Measurements from ENCODE around the gene GATB. TPM values are rescaled to one million over a fixed set of nuclear protein-coding genes. Genes with fewer than 3 reads are reported as not detected.

The GATB gene
- total RNA-seq, 1 experiment from 2014 or later: 21.2 TPM

GRCh38 chr4:151792995-151793394 lies 32.2 kb upstream of the GATB start:
- no CpG with 5 or more reads among the region's 4 CpGs for WGBS (ENCODE audit: extremely low coverage, insufficient read length, low lambda C conversion rate)
- Histone ChIP-seq H3K23ac (ENCODE audit: insufficient read length, low read depth, low read length) (no peak overlapping the region), H2BK12ac (ENCODE audit: insufficient read length, low read depth, low read length) (no peak overlapping the region), H4K8ac (replicated peaks; ENCODE audit: insufficient read length, low read depth, low read length) (no peak overlapping the region), H3K79me1 (ENCODE audit: insufficient read depth, low read depth, low read length, poor library complexity, severe bottlenecking) (no peaks in the 10 kb centered on the region), H4K91ac (ENCODE audit: insufficient read length, low read depth, low read length) (no peak overlapping the region), H3T11ph (ENCODE audit: low read length) (no peak overlapping the region), H3K27me3 (ENCODE audit: insufficient read depth, low read length) (no peaks in the 10 kb centered on the region), H2BK20ac (ENCODE audit: low read depth, low read length, poor library complexity, severe bottlenecking) (no peak overlapping the region), H3K9me3 (ENCODE audit: control insufficient read depth, low read depth, low read length) (no peaks in the 10 kb centered on the region), H3K18ac (ENCODE audit: insufficient read length, low read depth, low read length) (no peak overlapping the region), H3K79me2 (ENCODE audit: insufficient read depth, low read length) (no peaks in the 10 kb centered on the region), H3K27ac (ENCODE audit: insufficient read length, low read depth, low read length) (no peak overlapping the region), H2AFZ (ENCODE audit: low read length) (no peak overlapping the region), H3K4me1 (ENCODE audit: insufficient read depth, low read length) (no peaks in the 10 kb centered on the region), H4K20me1 (ENCODE audit: control insufficient read depth, insufficient read depth, insufficient read length) (no peaks in the 10 kb centered on the region), H3K14ac (ENCODE audit: insufficient read depth, low read length) (no peak overlapping the region), H2BK5ac (ENCODE audit: insufficient read length, low read length) (no peak overlapping the region), H3K9ac (ENCODE audit: extremely low read depth, insufficient read length, low read length) (no peak overlapping the region), H4K5ac (ENCODE audit: insufficient read length, low read depth, low read length) (no peak overlapping the region), H3K4ac (ENCODE audit: low read depth, low read length) (no peak overlapping the region), H2BK15ac (ENCODE audit: low read depth, low read length) (no peak overlapping the region), H3K4me2 (ENCODE audit: insufficient read depth, insufficient read length, low read length) (no peak overlapping the region), H3K56ac (ENCODE audit: insufficient read length, low read depth, low read length) (no peak overlapping the region), H3K23me2 (ENCODE audit: insufficient read length, low read depth, low read length, poor library complexity, severe bottlenecking) (no peaks in the 10 kb centered on the region), H2AK5ac (ENCODE audit: insufficient read length, low read length) (no peak overlapping the region), H2BK120ac (ENCODE audit: low read depth, low read length, poor library complexity, severe bottlenecking) (no peak overlapping the region)
- H3K4me1 Mint-ChIP-seq: peaks cover 32 to 34% of the 10 kb centered on the region in 2 experiments
- TF ChIP-seq CTCF (conservative IDR thresholded peaks at IDR 0.05): no peak
- H3K27ac Mint-ChIP-seq: no peak overlapping the region; a peak in 1 of 7 replicates
- H3K4me3 Mint-ChIP-seq: no peak overlapping the region
- no peak for DNase-seq
- peaks cover 0 to under 1% (median 0%) of the 10 kb centered on the region in 3 experiments; a peak in 1 of 7 replicates for H3K36me3 Mint-ChIP-seq (ENCODE audit: insufficient read depth in 1 of 3, low read depth in 3 of 3)
- peaks cover 0 to 1% of the 10 kb centered on the region in 2 experiments; a peak in 1 of 5 replicates for H3K9me3 Mint-ChIP-seq
- H3K27me3 Mint-ChIP-seq (ENCODE audit: low read depth): no peaks in the 10 kb centered on the region

Measured in H9 (cell line).